Smooth muscle cell of trachea (primary cell): ENCODE measurements around the gene UGT3A2. TPM values are rescaled to one million over a fixed set of nuclear protein-coding genes. Genes with fewer than 3 reads are reported as not detected.

ENCODE experiments used
- total RNA-seq: library from RNA; depleted of rRNA; stranded (reverse); fragments of >200 nt; gene quantifications from 2 replicates; pipeline ENCODE4 v1.2.1, GENCODE V29; 2014

Gene UGT3A2
- total RNA-seq = not detected in 2 replicates

GRCh38 chr5:36066540-36067210 is at the start of gene UGT3A2:
UGT3A2 (minus strand) TSS chr5:36066882; CDS start chr5:36066789, 93 bp downstream.

GRCh38 chr5:35990941-35991611 is 75.6 kb downstream of the UGT3A2 start, which contains the start of gene UGT3A1:
UGT3A1 (minus strand) TSS chr5:35991390; CDS start chr5:35991240, 150 bp downstream.

Other genes with a start within 250 kb of the UGT3A2 start
- gene IL7R, start 210.0 kb downstream of the UGT3A2 start, total RNA-seq = 1.3 and 2.2 TPM in 2 replicates
- not detected in 2 replicates for gene CAPSL, start 128.3 kb downstream of the UGT3A2 start, total RNA-seq
- not detected in 2 replicates for gene UGT3A1, start 75.5 kb downstream of the UGT3A2 start, total RNA-seq
- gene LMBRD2, start 85.0 kb upstream of the UGT3A2 start, total RNA-seq = 10.1 and 12.2 TPM in 2 replicates
- 28.6 and 34.0 TPM in 2 replicates for gene SKP2, start 85.2 kb upstream of the UGT3A2 start, total RNA-seq
- gene NADK2, start 175.0 kb upstream of the UGT3A2 start, total RNA-seq = 25.6 and 26.1 TPM in 2 replicates
- not detected in 2 replicates for gene RANBP3L, start 235.0 kb upstream of the UGT3A2 start, total RNA-seq